GM18499 (cell line): Measurements from ENCODE around the gene GSTM5.
"Not testable (repeated sequence)": the region's sequence is repeated elsewhere in the genome, so short reads cannot be mapped to it uniquely, and the experiment has no call there.

Experiments
- ATAC-seq: cut with Tn5 transposase; IDR thresholded peaks from one replicate; pipeline ENCODE4 v1.9.1; 2021; ENCODE audit warnings: moderate number of reproducible peaks; ENCODE audit not compliant: insufficient read depth, unreplicated experiment

The GSTM5 gene

DNA sequence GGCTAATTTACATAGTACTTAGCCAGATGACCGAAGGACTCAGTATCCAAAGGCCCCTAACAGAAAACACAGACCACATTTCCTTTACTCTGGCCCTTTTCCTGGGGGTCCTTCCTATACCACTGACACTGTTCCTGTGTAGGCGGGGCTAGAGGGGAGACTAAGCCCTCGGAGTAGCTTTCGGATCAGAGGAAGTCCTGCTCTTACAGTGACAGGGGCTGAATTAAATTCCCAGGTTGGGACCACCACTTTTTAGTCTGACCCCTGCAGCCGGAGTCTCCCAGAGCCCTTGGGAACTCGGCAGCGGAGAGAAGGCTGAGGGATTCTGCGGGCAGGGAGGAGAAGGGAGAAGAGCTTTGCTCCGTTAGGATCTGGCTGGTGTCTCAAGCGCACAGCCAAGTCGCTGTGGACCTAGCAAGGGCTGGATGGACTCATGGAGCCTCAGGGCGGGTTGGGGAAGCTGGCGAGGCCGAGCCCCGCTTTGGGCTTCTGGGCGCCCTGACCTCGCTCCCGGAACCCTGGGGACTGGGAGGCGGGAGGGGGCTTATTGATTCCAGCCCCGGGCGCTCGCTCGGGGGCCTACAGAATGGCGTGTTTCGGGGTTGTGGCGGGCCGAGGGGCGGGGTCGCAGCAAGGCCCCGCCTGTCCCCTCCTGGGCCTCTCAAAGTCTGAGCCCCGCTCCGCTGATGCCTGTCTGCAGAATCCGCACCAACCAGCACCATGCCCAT lies at the start of gene GSTM5:
GSTM5 (plus strand) TSS at position 659 of the 728 bp plus-strand sequence; CDS start at position 721, 62 bp downstream.
- not testable (repeated sequence) for ATAC-seq

DNA sequence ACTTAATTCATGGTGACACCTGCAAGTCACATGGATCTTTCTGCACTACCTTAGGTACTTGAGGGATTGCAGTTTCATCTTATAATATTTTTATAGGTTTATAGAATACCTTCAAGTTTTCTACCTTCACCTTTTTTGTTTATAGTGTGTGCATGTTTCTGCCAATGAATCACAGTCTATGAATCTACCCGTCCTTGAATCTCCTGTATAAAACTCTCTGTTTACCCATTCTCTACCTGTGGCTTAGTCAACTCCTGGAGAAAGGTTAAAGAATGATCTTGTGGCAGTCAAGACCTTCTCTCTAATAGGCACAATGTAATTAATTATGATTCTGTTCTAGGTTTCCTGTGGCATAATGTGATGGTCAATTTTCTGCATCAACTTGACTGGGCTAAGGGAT lies 47.4 kb upstream of the GSTM5 start:
- ATAC-seq, result no peak

DNA sequence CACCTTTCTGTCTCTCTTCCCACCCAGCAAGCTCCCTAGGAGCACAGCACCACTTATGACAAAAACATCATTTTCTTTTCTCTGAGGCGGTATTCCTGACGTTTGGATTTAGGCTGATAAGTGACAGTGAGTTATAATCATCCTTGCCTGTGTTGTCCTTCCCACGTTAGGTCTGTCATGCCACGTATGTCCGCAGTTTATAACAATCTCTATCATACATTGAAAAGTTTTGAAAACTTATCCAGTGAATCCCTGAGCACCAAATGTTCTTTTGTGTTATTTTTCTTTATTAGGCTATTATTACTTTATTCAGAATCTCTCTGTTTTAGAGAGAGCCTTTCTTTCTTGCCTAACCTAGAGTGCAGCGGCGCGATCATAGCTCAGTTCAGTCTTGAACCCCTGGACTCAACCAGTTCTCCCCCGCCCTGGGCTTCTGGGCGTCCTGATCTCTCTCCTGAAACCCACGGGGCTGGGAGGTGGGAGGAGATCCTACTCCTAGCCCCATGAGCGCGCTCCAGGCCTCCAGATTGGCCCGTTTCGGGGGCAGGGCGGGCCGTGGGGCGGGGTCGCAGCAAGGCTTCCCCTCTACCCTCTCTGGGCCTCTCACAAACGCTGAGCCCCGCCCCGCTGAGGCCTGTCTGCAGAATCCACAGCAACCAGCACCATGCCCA lies 44.5 kb upstream of the GSTM5 start, which contains the start of gene GSTM2:
GSTM2 (plus strand) TSS at position 606 of the 671 bp plus-strand sequence; CDS start at position 665, 59 bp downstream.
- peak; percentile 73 for ATAC-seq

GRCh38 chr1:109668123-109668775 lies 43.8 kb upstream of the GSTM5 start:
- no peak for ATAC-seq

- no peak for ATAC-seq
Measured at GRCh38 chr1:109669246-109669948, 42.7 kb upstream of the GSTM5 start.

GRCh38 chr1:109669949-109670302 lies 42.1 kb upstream of the GSTM5 start:
- not testable (repeated sequence) for ATAC-seq

DNA sequence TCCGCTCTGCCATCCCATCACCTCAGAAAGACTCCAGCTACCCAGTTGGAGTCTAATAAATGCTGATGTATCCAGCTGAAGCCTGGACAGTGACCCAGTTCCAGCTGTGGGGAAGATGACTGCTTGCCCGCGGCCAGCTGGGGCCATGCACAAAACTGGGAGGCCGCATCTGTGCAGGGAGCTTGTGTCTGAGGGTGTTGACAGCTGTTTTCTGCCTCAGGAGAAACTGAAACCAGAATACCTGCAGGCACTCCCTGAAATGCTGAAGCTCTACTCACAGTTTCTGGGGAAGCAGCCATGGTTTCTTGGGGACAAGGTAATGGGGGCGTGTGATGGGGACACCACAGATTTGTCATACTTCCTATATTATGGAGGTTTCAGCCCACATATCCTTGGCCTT lies 41.0 kb upstream of the GSTM5 start:
- ATAC-seq, result no peak

GRCh38 chr1:109673861-109674260 lies 38.2 kb upstream of the GSTM5 start:
- ATAC-seq, result not testable (repeated sequence)

- not testable (repeated sequence) for ATAC-seq
Measured at GRCh38 chr1:109676683-109677381, 35.2 kb upstream of the GSTM5 start.

GRCh38 chr1:109677459-109677858 lies 34.6 kb upstream of the GSTM5 start:
- ATAC-seq, result no peak

DNA sequence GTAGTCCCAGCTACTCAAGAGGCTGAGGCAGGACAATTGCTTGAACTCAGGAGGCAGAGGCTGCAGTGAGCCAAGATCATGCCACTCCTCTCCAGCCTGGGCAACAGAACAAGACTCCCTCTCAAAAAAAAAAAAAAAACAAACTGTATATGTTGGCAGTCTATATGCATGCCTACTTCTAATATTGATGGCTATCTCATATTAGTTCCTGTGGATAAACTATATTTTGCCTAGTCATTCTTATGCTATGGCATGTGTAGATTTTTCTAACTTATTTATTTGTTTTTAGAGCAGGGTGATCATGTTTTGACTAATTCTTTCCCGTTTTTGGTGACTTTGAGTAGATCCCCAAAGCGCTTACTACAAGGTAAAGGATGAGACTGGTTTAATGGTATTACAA lies 33.4 kb upstream of the GSTM5 start:
- ATAC-seq, result not testable (repeated sequence)

DNA sequence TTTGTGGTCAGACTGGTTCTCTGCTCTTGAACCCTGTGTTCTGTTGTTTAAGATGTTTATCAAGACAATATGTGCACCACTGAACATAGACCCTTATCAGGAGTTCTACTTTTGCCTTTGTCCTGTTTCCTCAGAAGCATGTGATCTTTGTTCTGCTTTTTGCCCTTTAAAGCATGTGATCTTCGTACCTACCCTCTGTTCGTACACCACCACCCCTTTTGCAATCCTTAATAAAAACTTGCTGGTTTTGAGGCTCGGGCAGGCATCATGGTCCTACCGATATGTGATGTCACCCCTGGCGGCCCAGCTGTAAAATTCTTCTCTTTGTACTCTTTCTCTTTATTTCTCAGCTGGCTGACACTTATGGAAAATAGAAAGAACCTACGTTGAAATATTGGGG lies 27.3 kb upstream of the GSTM5 start:
- ATAC-seq, result not testable (repeated sequence)

GRCh38 chr1:109685399-109685798 lies 26.7 kb upstream of the GSTM5 start:
- ATAC-seq, result not testable (repeated sequence)

GRCh38 chr1:109685890-109686289 lies 26.2 kb upstream of the GSTM5 start:
- ATAC-seq, result not testable (repeated sequence)

GRCh38 chr1:109687109-109687508 lies 24.9 kb upstream of the GSTM5 start:
- ATAC-seq, result not testable (repeated sequence)

DNA sequence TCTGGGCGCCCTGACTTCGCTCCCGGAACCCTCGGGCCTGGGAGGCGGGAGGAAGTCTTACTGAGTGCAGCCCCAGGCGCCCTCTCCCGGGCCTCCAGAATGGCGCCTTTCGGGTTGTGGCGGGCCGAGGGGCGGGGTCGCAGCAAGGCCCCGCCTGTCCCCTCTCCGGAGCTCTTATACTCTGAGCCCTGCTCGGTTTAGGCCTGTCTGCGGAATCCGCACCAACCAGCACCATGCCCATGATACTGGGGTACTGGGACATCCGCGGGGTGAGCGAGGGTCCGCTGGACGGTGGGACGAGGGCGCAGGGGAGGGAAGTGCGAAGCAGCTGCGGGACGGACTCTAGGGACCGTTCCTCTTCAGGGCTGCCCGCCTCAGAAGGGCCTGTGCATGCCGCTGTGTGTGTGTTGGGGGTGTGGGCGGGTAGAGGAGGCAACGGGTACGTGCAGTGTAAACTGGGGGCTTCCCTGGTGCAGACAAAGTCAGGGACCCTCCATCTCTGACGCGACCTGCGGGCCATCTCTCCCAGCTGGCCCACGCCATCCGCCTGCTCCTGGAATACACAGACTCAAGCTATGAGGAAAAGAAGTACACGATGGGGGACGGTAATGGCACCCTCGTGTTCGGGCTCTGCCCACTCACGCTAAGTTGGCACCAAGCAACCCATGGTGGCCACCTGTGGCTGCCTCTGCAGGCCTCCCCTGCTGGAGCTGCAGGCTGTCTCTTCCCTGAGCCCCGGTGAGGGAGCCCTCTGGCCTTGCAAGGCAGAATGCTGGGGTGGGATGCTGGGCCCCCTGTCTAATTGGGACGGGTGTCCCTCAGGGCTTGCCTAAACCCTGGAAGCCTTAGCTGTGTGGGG lies 24.2 kb upstream of the GSTM5 start, which contains the start of gene GSTM1:
GSTM1 (plus strand) TSS at position 177 of the 859 bp plus-strand sequence; CDS start at position 234, 57 bp downstream.
- ATAC-seq, result peak; percentile 73

GRCh38 chr1:109689844-109690405 lies 22.1 kb upstream of the GSTM5 start:
- no peak for ATAC-seq

DNA sequence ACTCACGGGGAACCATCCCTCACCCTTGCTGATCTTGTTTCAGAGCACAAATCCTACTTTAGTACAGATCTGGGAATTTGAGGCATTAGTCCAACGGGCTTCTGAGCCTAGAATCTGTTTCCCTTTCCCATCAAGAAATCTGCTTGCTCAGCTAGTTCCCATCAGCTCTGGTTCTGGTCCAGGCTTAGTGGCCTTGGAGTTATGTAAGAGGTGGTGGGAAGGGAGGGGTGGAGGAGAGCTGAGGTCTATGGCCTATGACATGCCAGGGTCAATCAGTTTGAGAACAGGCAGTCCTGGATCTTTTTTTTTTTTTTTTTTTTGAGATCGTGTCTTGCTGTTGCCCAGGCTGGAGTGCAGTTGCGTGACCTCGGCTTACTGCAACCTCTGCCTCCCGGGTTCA lies 20.3 kb upstream of the GSTM5 start:
- no peak for ATAC-seq

- not testable (repeated sequence) for ATAC-seq
Measured at GRCh38 chr1:109694400-109694799, 17.7 kb upstream of the GSTM5 start.
